ENCODE results near the gene TBPL2.

The TBPL2 gene

GRCh38 chr14:55440385-55440784 is at the start of gene TBPL2:
TBPL2 (minus strand) TSS chr14:55440616; CDS start chr14:55440449, 167 bp downstream.
- no peak for TF ChIP-seq SP2 (tag by site-specific recombination; IDR thresholded peaks at IDR 0.05)
- no peak for TF ChIP-seq ZNF610 (tag by site-specific recombination; IDR thresholded peaks at IDR 0.05; ENCODE audit: borderline replicate concordance)
- no peak for TF ChIP-seq ZNF585B (tag by site-specific recombination; IDR thresholded peaks at IDR 0.05)
- no peak for TF ChIP-seq ZBTB7A (tag by site-specific recombination; IDR thresholded peaks at IDR 0.05; ENCODE audit: low read depth)
- no peak for TF ChIP-seq IKZF3 (tag by site-specific recombination; IDR thresholded peaks at IDR 0.05)
- no peak for TF ChIP-seq ZNF423 (tag by site-specific recombination; IDR thresholded peaks at IDR 0.05)
- TF ChIP-seq ZNF747 (tag by site-specific recombination; IDR thresholded peaks at IDR 0.05), result no peak
- TF ChIP-seq ZNF677 (tag by site-specific recombination; IDR thresholded peaks at IDR 0.05), result no peak
- TF ChIP-seq ZNF785 (tag by site-specific recombination; IDR thresholded peaks at IDR 0.05), result no peak
- TF ChIP-seq ELK4 (IDR thresholded peaks at IDR 0.05; ENCODE audit: borderline replicate concordance, low read depth, low read length), result no peak
- no peak for TF ChIP-seq PRDM4 (tag by site-specific recombination; IDR thresholded peaks at IDR 0.05)
- TF ChIP-seq ZNF391 (tag by site-specific recombination; IDR thresholded peaks at IDR 0.05; ENCODE audit: borderline replicate concordance, low read depth), result no peak
- no peak for TF ChIP-seq ZNF571 (tag by site-specific recombination; IDR thresholded peaks at IDR 0.05)
- TF ChIP-seq ZBTB6 (tag by site-specific recombination; IDR thresholded peaks at IDR 0.05), result no peak
- no peak for TF ChIP-seq ZNF521 (tag by site-specific recombination; IDR thresholded peaks at IDR 0.05)
- TF ChIP-seq ZNF23 (tag by site-specific recombination; IDR thresholded peaks at IDR 0.05; ENCODE audit: borderline replicate concordance), result no peak
- no peak for TF ChIP-seq ZBTB10 (tag by site-specific recombination; IDR thresholded peaks at IDR 0.05)
- TF ChIP-seq ZNF530 (tag by site-specific recombination; IDR thresholded peaks at IDR 0.05; ENCODE audit: low read depth), result no peak
- Histone ChIP-seq H3K36me3 (ENCODE audit: control insufficient read depth in 2 of 2, insufficient read depth in 1 of 2, low read length in 2 of 2) (no peaks in the 10 kb centered on the region), H3K4me1 (ENCODE audit: control insufficient read depth, insufficient read depth, low read length) (no peaks in the 10 kb centered on the region), H3K4me3 (ENCODE audit: low read depth, low read length) (no peak within 1 kb of the TSS), H3K9me3 (ENCODE audit: control insufficient read depth, insufficient read depth, low read depth, low read length) (no peaks in the 10 kb centered on the region), H3K27ac (ENCODE audit: extremely low read depth, low read depth, low read length) (no peak within 1 kb of the TSS)
- POLR2A ChIA-PET, result no interaction called here
- CTCF ChIA-PET, result interaction anchor here (0.6 to 0.8 kb wide), 2 partner anchors 1034 to 1048 kb away, joined by 3 read pairs; no protein-coding TSS in a partner anchor

GRCh38 chr14:55488204-55488603 is 47.8 kb upstream of the TBPL2 start:
- no peak for TF ChIP-seq ZNF248 (tag by site-specific recombination; IDR thresholded peaks at IDR 0.05)
- TF ChIP-seq ZNF585B (tag by site-specific recombination; IDR thresholded peaks at IDR 0.05), result no peak
- TF ChIP-seq ZNF416 (tag by site-specific recombination; IDR thresholded peaks at IDR 0.05), result no peak
- TF ChIP-seq ATF2 (tag by site-specific recombination; IDR thresholded peaks at IDR 0.05; ENCODE audit: low read depth), result no peak
- Histone ChIP-seq H3K36me3 (ENCODE audit: control insufficient read depth in 2 of 2, insufficient read depth in 1 of 2, low read length in 2 of 2) (no peaks in the 10 kb centered on the region), H3K4me1 (ENCODE audit: control insufficient read depth, insufficient read depth, low read length) (no peaks in the 10 kb centered on the region), H3K4me3 (ENCODE audit: low read depth, low read length) (no peak overlapping the region), H3K27ac (ENCODE audit: extremely low read depth, low read depth, low read length) (no peak overlapping the region), H3K9me3 (ENCODE audit: control insufficient read depth, insufficient read depth, low read depth, low read length) (no peaks in the 10 kb centered on the region)
- ChIA-PET POLR2A (no interaction called here), CTCF (interaction anchor here (0.7 kb wide), 1 partner anchor 42 kb away, joined by 4 read pairs; no protein-coding TSS in a partner anchor)
